K562 (cell line): ENCODE results near the gene CCDC7. TPM values are rescaled to one million over a fixed set of nuclear protein-coding genes. Genes with fewer than 3 reads are reported as not detected.
"Not testable (repeated sequence)": the region's sequence is repeated elsewhere in the genome, so short reads cannot be mapped to it uniquely, and the experiment has no call there.

Source experiments
- ATAC-seq: fragments of 200-7000 bp; cut with Tn5 transposase; 3 replicates; pipeline ENCODE4 v1.9.1; 2020; ENCODE audit warnings: moderate library complexity
- BruUV-seq: library from RNA; stranded (reverse); fragments of 400-500 nt; replicated peaks from 2 replicates; lab custom pipeline; 2021; lab: Mats Ljungman, UMichigan
- CTCF ChIA-PET: fragments of 300-600 bp; formaldehyde crosslinking; extraction: SDS; loops from one replicate; lab custom pipeline; 2021; ENCODE audit warnings: low intra/inter-chr PET ratio; lab: Yijun Ruan, JAX
- POLR2A ChIA-PET: fragments of 300-600, 350-650 bp; sonication (Branson Sonifier 250); formaldehyde crosslinking; extraction: SDS; loops from one replicate; lab custom pipeline; 2021; ENCODE audit warnings: antibody characterized with exemption, inconsistent platforms; lab: Yijun Ruan, JAX
- DNase-seq, 4 experiments: peaks; one replicate each; pipeline versions ENCODE4 v3.0.0 to v3.0.0-alpha.2; 2011 to 2018; ENCODE audit warnings: low spot score in 3 of 4, mixed read lengths in 3 of 4; ENCODE audit errors: extremely low read depth in 1 of 4
- FAIRE-seq: peaks from 2 replicates; lab custom pipeline; 2011; peaks lifted over from hg19 to GRCh38; lab: Jason Lieb, UNC
- H2AFZ ChIP-seq: 2 replicates; pipeline ENCODE4 v1.6.0; 2011; ENCODE audit warnings: low read depth, low read length, control low read depth, inconsistent platforms
- H3K27ac ChIP-seq: fragments of 200-600 bp; 3 replicates; pipeline ENCODE4 v1.8.0; 2011; ENCODE audit warnings: low read depth, mild to moderate bottlenecking, control low read depth, inconsistent platforms, low read length, moderate library complexity, mixed read lengths; ENCODE audit errors: extremely low read depth
- H3K27me3 ChIP-seq, 2 experiments: fragments of 300-600 bp in 1 of 2; 2 replicates in 1 of 2; 3 replicates in 1 of 2; pipeline versions ENCODE4 v1.6.0 to v1.8.0; 2011; ENCODE audit warnings: inconsistent platforms in 2 of 2, low read length in 2 of 2, mild to moderate bottlenecking in 1 of 2, mixed read lengths in 1 of 2, moderate library complexity in 1 of 2; ENCODE audit not compliant: control insufficient read depth in 2 of 2, insufficient read depth in 2 of 2
- H3K36me3 ChIP-seq: fragments of 300-600 bp; 3 replicates; pipeline ENCODE4 v1.8.0; 2011; ENCODE audit warnings: mild to moderate bottlenecking, low read length, inconsistent platforms; ENCODE audit not compliant: control insufficient read depth, insufficient read depth
- H3K4me1 ChIP-seq, 2 experiments: fragments of 200-600 bp in 1 of 2; replicated peaks in 1 of 2; 2 replicates in 1 of 2; 3 replicates in 1 of 2; pipeline versions ENCODE4 v1.5.1 to v1.8.0; 2011; ENCODE audit warnings: inconsistent platforms in 2 of 2, low read length in 2 of 2, mild to moderate bottlenecking in 1 of 2, mixed read lengths in 1 of 2, moderate library complexity in 1 of 2; ENCODE audit not compliant: control insufficient read depth in 2 of 2, insufficient read depth in 2 of 2
- H3K4me2 ChIP-seq: 2 replicates; pipeline ENCODE4 v1.6.1; 2011; ENCODE audit warnings: low read length, control low read depth, inconsistent platforms, mixed read lengths; ENCODE audit not compliant: insufficient read depth
- H3K4me3 ChIP-seq: fragments of 200-600 bp; sonication (generic), shearing (Covaris generic); 2 replicates; pipeline ENCODE4 v1.5.1; 2016; ENCODE audit warnings: control low read depth, inconsistent platforms
- H3K79me2 ChIP-seq: fragments of 200-600 bp; 3 replicates; pipeline ENCODE4 v1.8.0; 2011; ENCODE audit warnings: low read length, inconsistent platforms; ENCODE audit not compliant: control insufficient read depth, insufficient read depth
- H3K9ac ChIP-seq, 2 experiments: 2 replicates each; pipeline versions ENCODE4 v1.6.0 to v1.6.1; 2011; ENCODE audit warnings: low read depth in 2 of 2, low read length in 2 of 2, control low read depth in 1 of 2, inconsistent platforms in 1 of 2, mild to moderate bottlenecking in 1 of 2, mixed read lengths in 1 of 2; ENCODE audit not compliant: insufficient read depth in 1 of 2
- H3K9me1 ChIP-seq: one replicate; pipeline ENCODE4 v1.6.0; 2011; ENCODE audit warnings: inconsistent platforms, mild to moderate bottlenecking, low read length, moderate library complexity; ENCODE audit not compliant: control insufficient read depth, insufficient read depth
- H3K9me3 ChIP-seq: replicated peaks from 2 replicates; pipeline ENCODE4 v1.5.1; 2011; ENCODE audit warnings: low read depth, low read length, inconsistent platforms; ENCODE audit not compliant: control insufficient read depth, insufficient read depth
- H4K20me1 ChIP-seq: replicated peaks from 2 replicates; pipeline ENCODE4 v1.6.1; 2011; ENCODE audit warnings: low read length, inconsistent platforms, mixed read lengths; ENCODE audit not compliant: control insufficient read depth, insufficient read depth
- NR4A1 ChIP-seq, 2 experiments: fragments of 250-450 bp in 1 of 2; fragments of 450-650 bp in 1 of 2; sonication (Bioruptor Pico) in 1 of 2; IDR thresholded peaks; 2 replicates each; pipeline versions ENCODE4 v1.4.0 to v1.6.1; 2016 to 2020; ENCODE audit warnings: mild to moderate bottlenecking in 2 of 2, missing compliant biosample characterization in 1 of 2, missing genetic modification characterization in 1 of 2, moderate library complexity in 1 of 2
- SRSF3 ChIP-seq: fragments of 200-400 bp; formaldehyde crosslinking; IDR thresholded peaks from 2 replicates; pipeline ENCODE4 v1.6.1; 2016; ENCODE audit warnings: mild to moderate bottlenecking, low read length, moderate library complexity; ENCODE audit not compliant: insufficient read depth
- YY1 ChIP-seq, 3 experiments: IDR thresholded peaks; 2 replicates each; pipeline ENCODE4 v1.6.1; 2011; ENCODE audit warnings: low read length in 2 of 3, mild to moderate bottlenecking in 2 of 3, moderate library complexity in 2 of 3, borderline replicate concordance in 1 of 3, control low read depth in 1 of 3, low read depth in 1 of 3; ENCODE audit not compliant: insufficient read depth in 3 of 3, insufficient replicate concordance in 2 of 3, control insufficient read depth in 1 of 3, insufficient read length in 1 of 3; ENCODE audit errors: extremely low read depth in 1 of 3
- WGBS: fragments of 100-300 bp; shearing (Covaris generic); methylation state at CpG from one replicate; pipeline ENCODE4 v1.1.6; 2016; ENCODE audit warnings: low coverage, mixed read lengths; ENCODE audit not compliant: insufficient coverage; ENCODE audit errors: missing lambda C conversion rate; 5-methylcytosine and 5-hydroxymethylcytosine counted together
- in situ Hi-C: fragments of 300-500 bp; cut with MboI; formaldehyde crosslinking; loops from 4 replicates; pipeline ENCODE4 v1.15.0; 2018; ENCODE audit warnings: inconsistent platforms, mixed read lengths
- intact Hi-C: fragments of 100-400 bp; cut with micrococcal nuclease; formaldehyde crosslinking; loops from 2 replicates; pipeline ENCODE4 v1.14.2; 2022
- polyA plus RNA-seq, 8 experiments: library from polyadenylated mRNA; depleted of rRNA in 4 of 8; stranded (reverse) in 5 of 8; unstranded in 3 of 8; fragments of >200 nt; fragmentation: Nextera tagmentation in 2 of 8; fragmentation: Illumina TruSeq in 1 of 8; extraction: Ambion mirVana in 2 of 8; extraction: Trizol in 1 of 8; gene quantifications; 2 replicates each; pipeline versions ENCODE4 v1.2.1 to v1.2.3, GENCODE V29; 2011 to 2014; ENCODE audit warnings: inconsistent platforms in 1 of 8, missing spikeins in 1 of 8
- total RNA-seq, 7 experiments: library from RNA; depleted of rRNA in 6 of 7; stranded (reverse); fragments of >200 nt in 6 of 7; fragmentation: Illumina TruSeq in 2 of 7; extraction: Trizol in 2 of 7; gene quantifications; 2 replicates each; pipeline versions ENCODE4 v1.2.1 to v1.2.3, GENCODE V29; 2011 to 2021; ENCODE audit warnings: low replicate concordance in 1 of 7

CCDC7 gene
- total and polyA plus RNA-seq, 9 of the 15 experiments (the other 6 are each of a cell fraction or from before 2014, with no cell fraction given) = 1.5 to 6.6 (median 2.7) TPM

GRCh38 chr10:32911285-32912016 is 465.5 kb downstream of the CCDC7 start:
- BruUV-seq = no TSS peak
- intact Hi-C loops = no loop called here
- Histone ChIP-seq H4K20me1 (no peaks in the 10 kb centered on the region), H3K79me2 (no peaks in the 10 kb centered on the region), H3K9me3 (no peaks in the 10 kb centered on the region), H3K9ac (no peak overlapping the region), H2AFZ (no peak overlapping the region), H3K9me1 (no peaks in the 10 kb centered on the region), H3K27me3 (no peaks in the 10 kb centered on the region), H3K27ac (no peak overlapping the region), H3K4me3 (no peak overlapping the region), H3K4me2 (no peak overlapping the region), H3K4me1 (no peaks in the 10 kb centered on the region), H3K36me3 (peaks cover 54% of the 10 kb centered on the region)
- ATAC-seq = no peak
- TF ChIP-seq NR4A1 (CRISPR knock-in tag; IDR thresholded peaks at IDR 0.05) (no peak), NR4A1 (tag; IDR thresholded peaks at IDR 0.05) (no peak), SRSF3 (no peak), YY1 (IDR thresholded peaks at IDR 0.05; ENCODE audit: borderline replicate concordance in 1 of 3, control insufficient read depth in 1 of 3, extremely low read depth in 1 of 3, insufficient read depth in 3 of 3, insufficient read length in 1 of 3, insufficient replicate concordance in 2 of 3, low read depth in 1 of 3, low read length in 2 of 3) (no peak)
- WGBS = 95% methylated on average over 10 of the region's 11 CpGs
- CTCF ChIA-PET = no interaction called here
- in situ Hi-C loops = no loop called here
- no peak for FAIRE-seq
- no peak for DNase-seq
- POLR2A ChIA-PET = no interaction called here

GRCh38 chr10:32917817-32918216 is 471.9 kb downstream of the CCDC7 start:
- FAIRE-seq, H3K9me3 ChIP-seq, POLR2A ChIA-PET, DNase-seq, H3K27me3 ChIP-seq, H3K9ac ChIP-seq, intact Hi-C loops, BruUV-seq, H3K4me1 ChIP-seq, CTCF ChIA-PET, H3K4me2 ChIP-seq, H2AFZ ChIP-seq, ATAC-seq, H3K27ac ChIP-seq, H4K20me1 ChIP-seq, H3K4me3 ChIP-seq, H3K79me2 ChIP-seq, in situ Hi-C loops, H3K9me1 ChIP-seq: not testable (repeated sequence)
- peaks cover 49% of the 10 kb centered on the region for H3K36me3 ChIP-seq
- WGBS = 92% methylated on average over 2 of the region's 5 CpGs
